CD4-positive, alpha-beta T cell (primary cell): ENCODE results near the gene TMEM131L. TPM values are rescaled to one million over a fixed set of nuclear protein-coding genes. Genes with fewer than 3 reads are reported as not detected.

Source experiments
- ATAC-seq: fragments of 200-7000 bp; cut with Tn5 transposase; one replicate; pipeline ENCODE4 v1.10.0; 2022; ENCODE audit warnings: mild to moderate bottlenecking; ENCODE audit not compliant: poor library complexity
- CTCF ChIA-PET: fragments of 350-600 bp; sonication (Branson Sonifier 250); formaldehyde crosslinking; loops from one replicate; lab custom pipeline; 2021; ENCODE audit warnings: antibody characterized with exemption, inconsistent platforms; lab: Charles Lee
- POLR2A ChIA-PET: fragments of 350-600 bp; sonication (Branson Sonifier 250); formaldehyde crosslinking; loops from one replicate; lab custom pipeline; 2021; ENCODE audit warnings: antibody characterized with exemption, inconsistent platforms; lab: Charles Lee
- DNase-seq, 14 experiments: peaks; one replicate each; pipeline ENCODE4 v3.0.0-alpha.2; 2013 to 2020; ENCODE audit warnings: mixed read lengths in 2 of 14
- H3K27ac ChIP-seq, 2 donors: one replicate each; pipeline versions ENCODE4 v1.5.1 to v1.7.0; 2013; ENCODE audit warnings: low read length in 2 of 2, low read depth in 1 of 2, mild to moderate bottlenecking in 1 of 2
- H3K27me3 ChIP-seq, 2 experiments: 1 replicate in 1 of 2; 2 replicates in 1 of 2; pipeline versions ENCODE4 v1.6.1 to v1.7.0; 2013; ENCODE audit warnings: low read length in 2 of 2, control low read depth in 1 of 2, mild to moderate bottlenecking in 1 of 2, moderate library complexity in 1 of 2; ENCODE audit not compliant: insufficient read depth in 2 of 2, control insufficient read depth in 1 of 2
- H3K36me3 ChIP-seq: one replicate; pipeline ENCODE4 v1.6.1; 2013; ENCODE audit warnings: low read length, control low read depth; ENCODE audit not compliant: insufficient read depth
- H3K4me1 ChIP-seq: one replicate; pipeline ENCODE4 v1.6.1; 2013; ENCODE audit warnings: low read length, control low read depth; ENCODE audit not compliant: insufficient read depth
- H3K4me3 ChIP-seq: one replicate; pipeline ENCODE4 v1.5.1; 2013; ENCODE audit warnings: mild to moderate bottlenecking, low read length, moderate library complexity
- H3K9me3 ChIP-seq, 2 experiments: 1 replicate in 1 of 2; 2 replicates in 1 of 2; pipeline versions ENCODE4 v1.6.1 to v1.7.0; 2013; ENCODE audit warnings: low read length in 2 of 2, mild to moderate bottlenecking in 2 of 2, control low read depth in 1 of 2, moderate library complexity in 1 of 2; ENCODE audit not compliant: control insufficient read depth in 1 of 2, insufficient read depth in 1 of 2
- H3K27ac Mint-ChIP-seq: one replicate; pipeline ENCODE4 v1.8.0; 2020; ENCODE audit warnings: mixed read lengths
- H3K27me3 Mint-ChIP-seq: one replicate; pipeline ENCODE4 v1.8.0; 2021; ENCODE audit warnings: mixed read lengths
- H3K36me3 Mint-ChIP-seq: one replicate; pipeline ENCODE4 v1.8.0; 2021; ENCODE audit warnings: low read depth, mixed read lengths
- H3K4me1 Mint-ChIP-seq: one replicate; pipeline ENCODE4 v1.8.0; 2021; ENCODE audit warnings: low read depth, mixed read lengths
- H3K4me3 Mint-ChIP-seq: one replicate; pipeline ENCODE4 v1.8.0; 2020; ENCODE audit warnings: mild to moderate bottlenecking, mixed read lengths
- H3K9me3 Mint-ChIP-seq: one replicate; pipeline ENCODE4 v1.8.0; 2020; ENCODE audit warnings: mixed read lengths
- CTCF ChIP-seq: fragments of 200-600 bp; IDR thresholded peaks from one replicate; pipeline ENCODE4 v1.8.0; 2022; ENCODE audit warnings: antibody characterized with exemption, mild to moderate bottlenecking
- intact Hi-C, 2 experiments: fragments of 100-400 bp; cut with DNase I in 1 of 2; cut with micrococcal nuclease in 1 of 2; formaldehyde crosslinking; loops; one replicate each; pipeline versions ENCODE4 v1.15.1 to v1.9.0; 2023 to 2025; cut with DNase I, micrococcal nuclease
- total RNA-seq, 174 experiments: library from RNA in 2 of 174; stranded (reverse) in 2 of 174; gene quantifications; one replicate each; pipeline ENCODE4 v1.2.3 and lab custom pipeline; 2021 to 2026

TMEM131L gene
- total RNA-seq, 2 experiments from 2014 or later, result 101 to 106 TPM

- no peaks in the 10 kb centered on the region for H3K4me1 ChIP-seq
- ATAC-seq, result no peak
- intact Hi-C loops, result no loop called here
- H3K4me3 Mint-ChIP-seq, result no peak overlapping the region
- H3K4me1 Mint-ChIP-seq, result peaks cover 7% of the 10 kb centered on the region
- CTCF ChIA-PET, result interaction anchor here (1.2 kb wide), 1 partner anchor 21 kb away, joined by 3 read pairs; no protein-coding TSS in a partner anchor
- no peak for DNase-seq
- no peak overlapping the region for H3K4me3 ChIP-seq
- peaks cover 100% of the 10 kb centered on the region for H3K36me3 Mint-ChIP-seq
- H3K27me3 ChIP-seq, result no peaks in the 10 kb centered on the region
- peak overlapping the region; percentile 74 for H3K27ac Mint-ChIP-seq
- H3K36me3 ChIP-seq, result peaks cover 98% of the 10 kb centered on the region
- POLR2A ChIA-PET, result no interaction called here
- no peak overlapping the region for H3K27ac ChIP-seq
- no peak for TF ChIP-seq CTCF
- H3K27me3 Mint-ChIP-seq, result no peaks in the 10 kb centered on the region
- no peaks in the 10 kb centered on the region for H3K9me3 ChIP-seq
- no peaks in the 10 kb centered on the region for H3K9me3 Mint-ChIP-seq
These were observed 155.9 kb downstream of the TMEM131L start for GRCh38 chr4:153622093-153622492.

- Mint-ChIP-seq H3K36me3 (peaks cover 100% of the 10 kb centered on the region), H3K4me1 (peaks cover 5% of the 10 kb centered on the region), H3K9me3 (no peaks in the 10 kb centered on the region), H3K27ac (peak overlapping the region; percentile 74), H3K27me3 (no peaks in the 10 kb centered on the region), H3K4me3 (no peak overlapping the region)
- H3K36me3 ChIP-seq, result peaks cover 98% of the 10 kb centered on the region
- H3K9me3 ChIP-seq, result no peaks in the 10 kb centered on the region
- H3K27ac ChIP-seq, result no peak overlapping the region
- ATAC-seq (no peak), DNase-seq (no peak)
- no peaks in the 10 kb centered on the region for H3K27me3 ChIP-seq
- TF ChIP-seq CTCF, result no peak
- H3K4me1 ChIP-seq, result no peaks in the 10 kb centered on the region
- ChIA-PET POLR2A (no interaction called here), CTCF (interaction anchor here (1.2 kb wide), 1 partner anchor 21 kb away, joined by 3 read pairs; no protein-coding TSS in a partner anchor)
- no peak overlapping the region for H3K4me3 ChIP-seq
- intact Hi-C loops, result no loop called here
These were observed 156.6 kb downstream of the TMEM131L start for GRCh38 chr4:153622778-153623240.

- intact Hi-C loops, result no loop called here
- ATAC-seq, result no peak
- Histone ChIP-seq H3K9me3 (no peaks in the 10 kb centered on the region), H3K36me3 (peaks cover 98% of the 10 kb centered on the region), H3K4me3 (no peak overlapping the region), H3K27ac (no peak overlapping the region), H3K4me1 (no peaks in the 10 kb centered on the region), H3K27me3 (no peaks in the 10 kb centered on the region)
- Mint-ChIP-seq H3K27me3 (no peaks in the 10 kb centered on the region), H3K4me1 (peaks cover 5% of the 10 kb centered on the region), H3K36me3 (peaks cover 100% of the 10 kb centered on the region), H3K4me3 (no peak overlapping the region), H3K27ac (peak overlapping the region; percentile 74), H3K9me3 (no peaks in the 10 kb centered on the region)
- TF ChIP-seq CTCF, result no peak
- POLR2A ChIA-PET, result no interaction called here
- DNase-seq, result no peak
- CTCF ChIA-PET, result no interaction called here
These were observed 157.3 kb downstream of the TMEM131L start for GRCh38 chr4:153623491-153623890.
